GM12892 (cell line): ENCODE measurements around the gene RNF152.

ENCODE experiments used
- POLR2A ChIP-seq: IDR thresholded peaks from 2 replicates; pipeline ENCODE4 v1.6.1; 2011; ENCODE audit warnings: low read depth, low read length, control low read depth
- POLR2AphosphoS5 ChIP-seq: IDR thresholded peaks from 2 replicates; pipeline ENCODE4 v1.6.1; 2011; ENCODE audit warnings: low read depth, low read length, control low read depth

DNA sequence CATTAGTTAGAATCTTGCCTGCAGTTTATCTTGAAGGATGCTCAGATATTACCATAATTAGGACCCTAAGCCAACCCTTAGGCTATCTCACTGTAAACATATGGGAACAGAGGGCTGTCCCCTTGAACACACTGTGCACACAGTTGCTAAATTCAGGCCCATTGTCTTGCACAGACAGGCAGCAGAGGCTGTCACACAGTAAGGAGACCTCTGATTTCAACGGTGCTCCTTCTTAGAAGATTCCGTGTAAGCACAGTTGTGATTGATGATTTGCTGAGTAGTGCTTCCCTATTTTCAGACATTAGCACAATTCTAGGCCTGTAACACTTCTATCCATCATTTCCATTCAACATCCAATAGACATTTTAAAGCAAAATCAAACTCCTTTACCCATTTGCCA, 108.0 kb downstream of the RNF152 start:
- no peak for TF ChIP-seq POLR2AphosphoS5
- TF ChIP-seq POLR2A = no peak
